ELF-1 (cell line): ENCODE measurements around the gene EAF2.
"Not testable (repeated sequence)": the region's sequence is repeated elsewhere in the genome, so short reads cannot be mapped to it uniquely, and the experiment has no call there.

Source experiments
- DNase-seq: peaks from one replicate; pipeline ENCODE4 v3.0.0-alpha.2; 2016; ENCODE audit warnings: low read depth, low spot score

EAF2 gene

DNA sequence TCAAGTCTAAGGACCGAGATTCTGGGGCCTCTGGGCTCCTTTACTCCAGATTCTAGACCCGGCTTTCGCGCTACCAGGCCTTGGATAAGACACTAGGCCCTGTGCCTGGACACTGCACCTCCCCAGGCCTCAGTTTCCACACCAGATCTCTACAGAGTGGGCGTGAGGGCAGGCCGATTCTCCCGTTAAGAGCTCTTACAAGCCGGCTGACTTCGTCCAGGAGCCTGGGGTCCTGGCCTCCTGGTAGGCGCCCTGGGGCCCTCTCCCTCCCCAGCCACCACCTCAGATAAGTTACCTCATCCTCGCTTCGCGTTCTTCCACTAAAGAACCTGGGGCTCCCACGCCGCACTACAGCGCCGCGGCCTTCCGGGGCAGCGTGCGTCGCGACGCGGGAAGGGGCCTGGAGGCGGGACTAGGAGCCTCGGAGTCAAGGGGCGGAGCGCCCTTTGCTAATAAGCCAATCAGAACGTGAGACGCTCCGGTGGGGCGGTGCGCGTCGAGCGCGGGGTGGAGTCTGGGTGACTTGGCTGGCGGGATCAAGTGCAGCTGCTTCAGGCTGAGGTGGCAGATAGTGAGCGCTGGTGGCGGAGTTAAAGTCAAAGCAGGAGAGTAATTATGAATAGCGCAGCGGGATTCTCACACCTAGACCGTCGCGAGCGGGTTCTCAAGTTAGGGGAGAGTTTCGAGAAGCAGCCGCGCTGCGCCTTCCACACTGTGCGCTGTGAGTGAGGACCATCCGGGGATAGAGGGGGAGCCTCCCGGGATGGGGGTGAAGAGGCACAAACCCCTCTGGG is at the start of gene EAF2, which contains the start of gene IQCB1:
EAF2 (plus strand) TSS at position 539 of the 794 bp plus-strand sequence; CDS start at position 616, 77 bp downstream.
IQCB1 (minus strand) TSS at position 390 of the 794 bp plus-strand sequence. CDS start 6,100 bp downstream, outside the sequence.
- peak; percentile 97 for DNase-seq

- DNase-seq, result no peak
These were observed 48.5 kb upstream of the EAF2 start for GRCh38 chr3:121786485-121786884.

DNA sequence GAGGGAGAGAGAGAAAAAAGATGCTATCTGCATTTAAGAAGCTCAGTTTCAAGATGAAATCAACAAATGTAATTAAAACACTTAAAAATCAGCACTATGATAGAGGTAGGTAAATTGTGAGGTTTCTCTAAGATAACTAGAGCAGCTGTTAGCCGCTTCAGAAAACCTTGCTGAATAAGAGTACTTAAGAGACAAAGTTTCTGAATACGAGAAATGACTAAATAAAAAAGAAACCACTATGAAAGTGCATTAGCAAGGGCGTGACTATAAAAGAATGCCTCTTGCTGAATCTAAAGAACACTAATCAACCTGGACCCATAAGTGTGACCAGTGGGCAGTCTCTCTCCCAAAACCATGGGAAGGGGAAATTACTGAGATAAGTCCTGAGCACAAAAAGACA is 41.9 kb upstream of the EAF2 start:
- no peak for DNase-seq

GRCh38 chr3:121794264-121794983 is 40.6 kb upstream of the EAF2 start:
- no peak for DNase-seq

GRCh38 chr3:121796970-121797369 is 38.0 kb upstream of the EAF2 start:
- no peak for DNase-seq

- DNase-seq, result no peak
These were observed 34.1 kb upstream of the EAF2 start for GRCh38 chr3:121800906-121801305.

GRCh38 chr3:121803771-121804320 is 31.2 kb upstream of the EAF2 start:
- no peak for DNase-seq

DNA sequence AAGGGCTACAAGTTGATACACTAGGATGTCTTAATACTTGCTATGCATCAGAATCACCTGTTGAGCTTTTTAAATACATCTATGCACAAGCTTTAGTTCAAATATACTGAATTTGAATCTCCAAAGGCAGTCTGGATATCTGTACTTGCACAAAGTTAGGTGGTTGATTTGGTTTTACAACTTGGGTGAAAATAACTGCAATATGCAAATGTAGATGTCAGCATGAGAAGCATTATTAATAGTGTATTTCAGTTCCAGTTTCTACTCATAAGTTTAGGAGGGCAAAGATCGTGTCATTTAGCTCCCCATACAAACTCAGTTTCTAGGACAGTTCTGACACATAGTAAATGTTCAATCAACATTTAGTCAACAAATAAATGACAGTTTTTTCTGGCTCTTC is 25.8 kb upstream of the EAF2 start:
- DNase-seq, result no peak

- no peak for DNase-seq
These were observed 17.3 kb upstream of the EAF2 start for GRCh38 chr3:121817753-121818152.

GRCh38 chr3:121818578-121818977 is 16.4 kb upstream of the EAF2 start:
- no peak for DNase-seq

DNA sequence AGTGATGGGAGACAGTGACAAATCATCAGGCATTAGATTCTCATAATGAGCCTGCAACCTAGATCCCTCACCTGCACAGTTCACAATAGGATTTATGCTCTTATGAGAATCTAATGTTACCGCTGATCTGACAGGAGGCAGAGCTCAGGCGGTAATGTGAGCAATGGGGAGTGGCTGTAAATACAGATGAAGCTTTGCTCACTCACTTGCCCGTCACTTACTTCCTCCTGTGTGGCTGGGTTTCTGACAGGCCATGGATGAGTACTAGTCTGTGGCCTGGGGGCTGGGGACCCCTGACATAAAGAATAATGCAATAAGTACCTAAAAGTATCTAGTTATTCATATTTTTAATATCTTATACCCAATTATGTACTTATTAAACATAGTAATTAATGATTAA is 15.8 kb upstream of the EAF2 start:
- DNase-seq, result no peak

DNA sequence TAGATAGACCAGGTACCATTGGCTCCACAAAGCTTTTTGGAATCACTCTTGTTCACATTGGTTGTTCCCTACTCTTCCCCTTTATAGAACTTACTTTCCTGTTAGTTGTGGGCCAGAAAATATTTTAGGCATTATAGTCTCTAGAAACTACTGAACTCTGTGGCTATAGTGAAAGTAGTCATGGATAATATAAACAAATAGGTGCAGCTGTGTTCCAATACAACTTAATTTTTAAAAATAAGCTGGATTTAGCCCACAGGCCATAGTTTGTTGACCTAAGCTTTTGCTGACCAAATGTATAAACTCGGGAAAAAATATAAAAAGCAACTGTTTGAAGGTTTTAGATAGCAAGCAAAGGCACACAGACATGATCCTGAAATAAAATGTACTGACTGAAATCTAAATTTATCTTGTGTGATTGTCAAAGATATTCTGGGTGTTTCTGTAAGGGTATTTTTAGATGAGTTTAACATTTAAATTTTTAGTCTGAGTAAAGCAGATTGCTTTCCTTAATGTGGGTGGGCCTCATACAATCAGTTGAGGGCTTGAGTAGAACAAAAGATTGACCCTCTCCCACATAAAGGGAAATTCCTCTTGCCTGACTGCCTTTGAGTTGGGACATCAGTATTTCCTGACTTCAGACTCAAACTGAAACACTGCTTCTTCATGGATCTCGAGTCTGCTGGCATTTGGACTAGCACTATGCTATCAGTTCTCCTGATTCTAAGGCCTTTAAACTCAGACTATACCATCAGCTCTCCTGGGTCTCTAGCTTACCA is 13.4 kb upstream of the EAF2 start:
- DNase-seq, result no peak

DNA sequence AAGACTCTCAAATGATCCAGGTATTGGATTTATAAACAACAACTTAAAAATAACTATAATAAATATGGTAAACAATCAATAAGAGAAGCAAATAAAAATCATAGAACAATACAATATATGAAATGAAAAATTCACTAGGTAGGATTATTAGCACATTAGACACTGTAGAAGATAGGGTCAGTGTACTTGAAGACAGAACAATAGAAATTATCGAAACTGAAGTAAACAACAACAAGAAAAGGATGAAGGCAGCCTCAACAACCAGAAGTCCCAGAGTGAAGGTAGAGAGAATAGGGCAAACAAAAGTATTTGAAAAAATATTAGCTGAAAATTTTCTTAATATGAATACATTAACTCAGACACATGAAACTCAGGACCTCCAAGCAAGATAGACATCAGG is 12.0 kb upstream of the EAF2 start:
- no peak for DNase-seq

- no peak for DNase-seq
These were observed 795 bp upstream of the EAF2 start for GRCh38 chr3:121834157-121834670.

GRCh38 chr3:121835465-121835801 is 424 bp downstream of the EAF2 start:
- no peak for DNase-seq

DNA sequence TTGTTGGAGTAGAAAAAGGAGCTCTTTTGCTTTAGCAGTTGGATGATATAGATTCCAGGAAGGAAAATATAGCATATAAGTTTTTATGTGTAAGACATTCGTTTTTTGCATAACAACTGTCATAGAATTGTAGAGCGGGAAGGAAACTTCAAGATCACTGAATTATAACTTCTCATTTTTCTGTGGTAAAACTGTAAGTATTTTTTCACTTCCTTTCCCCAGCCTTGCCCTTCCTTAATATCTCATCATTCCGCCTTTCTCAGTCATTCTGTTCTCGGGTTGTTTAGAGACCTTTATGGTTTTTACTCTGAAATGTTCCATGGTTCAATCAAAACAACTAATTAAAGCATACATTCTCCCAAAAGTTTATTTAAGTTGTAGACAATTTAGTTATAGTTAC is 1.1 kb downstream of the EAF2 start:
- no peak for DNase-seq

- DNase-seq, result no peak
These were observed 1.5 kb downstream of the EAF2 start for GRCh38 chr3:121836481-121836880.

DNA sequence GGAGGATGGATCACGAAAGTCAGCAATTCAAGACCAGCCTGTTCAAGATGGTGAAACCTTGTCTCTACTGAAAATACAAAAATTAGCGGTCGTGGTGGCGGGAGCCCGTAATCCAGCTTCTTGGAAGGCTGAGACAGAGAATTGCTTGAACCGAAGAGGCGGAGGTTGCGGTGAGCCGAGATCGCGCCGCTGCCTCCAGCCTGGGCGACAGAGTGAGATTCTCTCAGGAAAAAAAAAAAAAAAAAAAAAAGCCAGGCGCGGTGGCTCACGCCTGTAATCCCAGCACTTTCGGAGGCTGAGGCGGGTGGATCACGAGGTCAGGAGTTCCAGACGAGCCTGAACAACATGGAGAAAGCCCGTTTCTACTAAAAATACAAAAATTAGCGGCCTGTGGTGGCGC is 5.0 kb downstream of the EAF2 start:
- DNase-seq, result no peak

GRCh38 chr3:121844892-121845291 is 9.9 kb downstream of the EAF2 start:
- DNase-seq, result no peak

- DNase-seq, result no peak
These were observed 17.2 kb downstream of the EAF2 start for GRCh38 chr3:121852256-121852655.

- peak; percentile 19 for DNase-seq
These were observed 20.5 kb downstream of the EAF2 start for GRCh38 chr3:121855555-121855954.

DNA sequence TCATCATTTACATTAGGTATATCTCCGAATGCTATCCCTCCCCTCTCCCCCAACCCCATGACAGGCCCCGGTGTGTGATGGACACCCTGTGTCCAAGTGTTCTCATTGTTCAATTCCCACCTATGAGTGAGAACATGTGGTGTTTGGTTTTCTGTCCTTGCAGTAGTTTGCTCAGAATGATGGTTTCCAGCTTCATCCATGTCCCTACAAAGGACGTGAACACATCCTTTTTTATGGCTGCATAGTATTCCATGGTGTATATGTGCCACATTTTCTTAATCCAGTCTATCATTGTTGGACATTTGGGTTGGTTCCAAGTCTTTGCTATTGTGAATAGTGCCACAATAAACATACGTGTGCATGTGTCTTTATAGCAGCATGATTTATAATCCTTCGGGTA is 22.8 kb downstream of the EAF2 start:
- not testable (repeated sequence) for DNase-seq
